ENCODE measurements around the gene DYSF. TPM values are rescaled to one million over a fixed set of nuclear protein-coding genes. Genes with fewer than 3 reads are reported as not detected.

Gene DYSF
- total and polyA plus RNA-seq, 9 donors, result 2.3 to 16.5 (median 5.1) TPM

- no peaks in the 10 kb centered on the region for H3K9me3 ChIP-seq
- no peaks in the 10 kb centered on the region for H3K36me3 ChIP-seq
- peak in 1 of 5 donors; percentile 13 for DNase-seq
- intact Hi-C loops (cut with DNase I), result loop anchor here in 1 of 4 donors (10.0 kb wide), 1 partner anchor 1720 kb away; no protein-coding TSS in a partner anchor
- TF ChIP-seq EP300 (IDR thresholded peaks at IDR 0.05), result no peak
- TF ChIP-seq CTCF (IDR thresholded peaks at IDR 0.05), result no peak
- no peak for TF ChIP-seq POLR2A (IDR thresholded peaks at IDR 0.05)
- H3K27me3 ChIP-seq, result no peaks in the 10 kb centered on the region
- 83 to 86% (median 86%) methylated on average over 13 of the region's 13 CpGs for WGBS, 3 donors
- H3K27ac ChIP-seq, result no peak overlapping the region
- H3K4me3 ChIP-seq, result no peak overlapping the region
- no peaks in the 10 kb centered on the region for H3K4me1 ChIP-seq (ENCODE audit: insufficient read depth)
Observed at GRCh38 chr2:71684226-71685072, 231.1 kb downstream of the DYSF start.

GRCh38 chr2:71685073-71685848 lies 231.9 kb downstream of the DYSF start:
- H3K9me3 ChIP-seq, result no peaks in the 10 kb centered on the region
- intact Hi-C loops (cut with DNase I), result loop anchor here in 1 of 4 donors (10.0 kb wide), 1 partner anchor 1720 kb away; no protein-coding TSS in a partner anchor
- TF ChIP-seq EP300 (IDR thresholded peaks at IDR 0.05) (no peak), CTCF (IDR thresholded peaks at IDR 0.05) (no peak), POLR2A (IDR thresholded peaks at IDR 0.05) (no peak)
- no peak overlapping the region for H3K27ac ChIP-seq
- H3K27me3 ChIP-seq, result no peaks in the 10 kb centered on the region
- 76 to 92% (median 87%) methylated on average over 10 of the region's 10 CpGs for WGBS, 3 donors
- no peak overlapping the region for H3K4me3 ChIP-seq
- no peaks in the 10 kb centered on the region for H3K4me1 ChIP-seq (ENCODE audit: insufficient read depth)
- no peaks in the 10 kb centered on the region for H3K36me3 ChIP-seq
- peak in 1 of 5 donors; percentile 23 for DNase-seq

GRCh38 chr2:71685941-71686611 lies 232.7 kb downstream of the DYSF start:
- Histone ChIP-seq H3K4me1 (ENCODE audit: insufficient read depth) (no peaks in the 10 kb centered on the region), H3K27me3 (no peaks in the 10 kb centered on the region), H3K27ac (no peak overlapping the region), H3K9me3 (no peaks in the 10 kb centered on the region), H3K4me3 (no peak overlapping the region), H3K36me3 (no peaks in the 10 kb centered on the region)
- WGBS, 3 donors, result 95 to 98% (median 97%) methylated on average over 13 of the region's 13 CpGs
- DNase-seq, result peak in 1 of 5 donors; percentile 18
- intact Hi-C loops (cut with DNase I), result loop anchor here in 1 of 4 donors (10.0 kb wide), 1 partner anchor 1719 kb away; no protein-coding TSS in a partner anchor
- no peak for TF ChIP-seq POLR2A (IDR thresholded peaks at IDR 0.05)
- TF ChIP-seq EP300 (IDR thresholded peaks at IDR 0.05), result no peak
- no peak for TF ChIP-seq CTCF (IDR thresholded peaks at IDR 0.05)

- intact Hi-C loops (cut with DNase I), result loop anchor here in 1 of 4 donors (10.0 kb wide), 1 partner anchor 1718 kb away; no protein-coding TSS in a partner anchor
- no peak for TF ChIP-seq CTCF (IDR thresholded peaks at IDR 0.05)
- TF ChIP-seq POLR2A (IDR thresholded peaks at IDR 0.05), result no peak
- TF ChIP-seq EP300 (IDR thresholded peaks at IDR 0.05), result no peak
- Histone ChIP-seq H3K4me3 (no peak overlapping the region), H3K9me3 (no peaks in the 10 kb centered on the region), H3K27me3 (no peaks in the 10 kb centered on the region), H3K27ac (no peak overlapping the region), H3K4me1 (ENCODE audit: insufficient read depth) (no peaks in the 10 kb centered on the region), H3K36me3 (no peaks in the 10 kb centered on the region)
- WGBS, 3 donors, result 86 to 92% (median 92%) methylated on average over 6 of the region's 6 CpGs
- DNase-seq, result no peak
Observed at GRCh38 chr2:71686781-71687180, 233.4 kb downstream of the DYSF start.
